RWPE2 (cell line): ENCODE results near the gene C6orf141.

ENCODE experiments used
- ATAC-seq: fragments of 200-7000 bp; cut with Tn5 transposase; 3 replicates; pipeline ENCODE4 v1.9.1; 2021; ENCODE audit warnings: low read depth
- DNase-seq: peaks from one replicate; pipeline ENCODE4 v3.0.0-alpha.2; 2020; ENCODE audit warnings: low spot score
- H3K27ac ChIP-seq: fragments of 450-650 bp; 2 replicates; pipeline ENCODE4 v1.5.1; 2017; ENCODE audit warnings: mild to moderate bottlenecking; ENCODE audit not compliant: poor library complexity, severe bottlenecking
- H3K27me3 ChIP-seq: fragments of 250-450 bp; sonication (Bioruptor Pico); 2 replicates; pipeline ENCODE4 v1.5.1; 2021; ENCODE audit warnings: mild to moderate bottlenecking, moderate library complexity; ENCODE audit not compliant: insufficient read depth, poor library complexity, severe bottlenecking
- H3K36me3 ChIP-seq: fragments of 250-450 bp; sonication (Bioruptor Pico); 2 replicates; pipeline ENCODE4 v1.5.1; 2020; ENCODE audit warnings: low read depth, mild to moderate bottlenecking, moderate library complexity
- H3K4me1 ChIP-seq: fragments of 250-450 bp; sonication (Bioruptor Pico); 2 replicates; pipeline ENCODE4 v1.5.1; 2021; ENCODE audit warnings: mild to moderate bottlenecking, moderate library complexity; ENCODE audit not compliant: insufficient read depth, poor library complexity, severe bottlenecking
- H3K4me3 ChIP-seq: fragments of 250-450 bp; sonication (Bioruptor Pico); 2 replicates; pipeline ENCODE4 v1.5.1; 2021; ENCODE audit warnings: mild to moderate bottlenecking, moderate library complexity; ENCODE audit not compliant: severe bottlenecking
- H3K9me3 ChIP-seq: fragments of 250-450 bp; sonication (Bioruptor Pico); 2 replicates; pipeline ENCODE4 v1.5.1; 2021; ENCODE audit warnings: mild to moderate bottlenecking, moderate library complexity; ENCODE audit not compliant: severe bottlenecking
- TF ChIP-seq, protein P1 (sequence below): fragments of 450-650 bp; IDR thresholded peaks from one replicate; pipeline ENCODE4 v1.5.1; 2017; ENCODE audit warnings: mild to moderate bottlenecking, moderate library complexity; ENCODE audit not compliant: poor library complexity, severe bottlenecking

Gene C6orf141

DNA sequence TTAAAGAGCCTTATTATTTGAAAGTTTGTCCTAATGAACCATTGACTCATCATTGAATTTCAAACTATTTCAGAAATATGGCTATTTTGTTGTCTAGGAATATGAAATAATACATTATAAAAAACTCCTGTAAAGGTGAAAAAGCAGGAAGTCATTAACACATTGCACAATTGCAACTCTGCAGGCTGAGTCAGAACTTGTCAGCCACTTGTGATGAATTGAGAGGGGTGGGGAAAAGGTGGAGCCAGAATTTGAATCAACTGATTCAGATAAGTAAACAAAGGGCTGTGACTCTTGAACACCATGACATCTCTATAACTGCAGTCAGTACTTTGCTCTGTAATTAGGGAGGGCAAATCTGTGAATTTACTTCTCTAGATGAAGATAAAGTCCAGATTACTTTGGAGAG is 6.0 kb downstream of the C6orf141 start:
- ATAC-seq, result peak; percentile 79
- Histone ChIP-seq H3K27me3 (no peaks in the 10 kb centered on the region), H3K4me1 (peaks cover 34% of the 10 kb centered on the region), H3K36me3 (peaks cover 77% of the 10 kb centered on the region), H3K4me3 (no peak overlapping the region), H3K9me3 (no peaks in the 10 kb centered on the region), H3K27ac (peak overlapping the region; percentile 95)
- DNase-seq, result peak; percentile 74
- TF ChIP-seq, protein P1, sequence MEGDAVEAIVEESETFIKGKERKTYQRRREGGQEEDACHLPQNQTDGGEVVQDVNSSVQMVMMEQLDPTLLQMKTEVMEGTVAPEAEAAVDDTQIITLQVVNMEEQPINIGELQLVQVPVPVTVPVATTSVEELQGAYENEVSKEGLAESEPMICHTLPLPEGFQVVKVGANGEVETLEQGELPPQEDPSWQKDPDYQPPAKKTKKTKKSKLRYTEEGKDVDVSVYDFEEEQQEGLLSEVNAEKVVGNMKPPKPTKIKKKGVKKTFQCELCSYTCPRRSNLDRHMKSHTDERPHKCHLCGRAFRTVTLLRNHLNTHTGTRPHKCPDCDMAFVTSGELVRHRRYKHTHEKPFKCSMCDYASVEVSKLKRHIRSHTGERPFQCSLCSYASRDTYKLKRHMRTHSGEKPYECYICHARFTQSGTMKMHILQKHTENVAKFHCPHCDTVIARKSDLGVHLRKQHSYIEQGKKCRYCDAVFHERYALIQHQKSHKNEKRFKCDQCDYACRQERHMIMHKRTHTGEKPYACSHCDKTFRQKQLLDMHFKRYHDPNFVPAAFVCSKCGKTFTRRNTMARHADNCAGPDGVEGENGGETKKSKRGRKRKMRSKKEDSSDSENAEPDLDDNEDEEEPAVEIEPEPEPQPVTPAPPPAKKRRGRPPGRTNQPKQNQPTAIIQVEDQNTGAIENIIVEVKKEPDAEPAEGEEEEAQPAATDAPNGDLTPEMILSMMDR, result no peak

DNA sequence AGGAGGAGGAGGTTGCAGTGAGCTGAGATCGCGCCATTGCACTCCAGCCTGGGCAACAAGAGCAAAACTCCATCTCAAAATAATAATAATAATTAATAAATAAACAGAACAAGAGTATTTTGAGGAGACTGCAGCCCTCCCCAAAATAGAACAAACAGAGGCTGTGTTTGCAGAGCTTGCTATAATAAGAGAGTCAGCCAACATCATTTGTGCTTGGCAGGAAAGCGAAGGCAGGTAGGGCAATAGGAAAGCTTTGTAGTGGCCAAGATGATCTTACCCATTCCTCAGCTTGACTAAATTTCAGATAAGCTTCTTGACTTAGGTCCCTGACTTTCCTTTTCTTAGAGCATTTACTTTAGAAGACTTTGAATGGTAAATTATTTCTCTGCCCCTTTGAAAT is 6.7 kb downstream of the C6orf141 start:
- Histone ChIP-seq H3K27ac (peak overlapping the region; percentile 95), H3K27me3 (no peaks in the 10 kb centered on the region), H3K36me3 (peaks cover 75% of the 10 kb centered on the region), H3K4me1 (peaks cover 34% of the 10 kb centered on the region), H3K9me3 (no peaks in the 10 kb centered on the region), H3K4me3 (no peak overlapping the region)
- TF ChIP-seq, protein P1, result no peak
- ATAC-seq (no peak), DNase-seq (no peak)

GRCh38 chr6:49558238-49558637 is 7.8 kb downstream of the C6orf141 start:
- DNase-seq (no peak), ATAC-seq (no peak)
- Histone ChIP-seq H3K9me3 (no peaks in the 10 kb centered on the region), H3K4me3 (no peak overlapping the region), H3K27ac (peak overlapping the region; percentile 95), H3K4me1 (peaks cover 28% of the 10 kb centered on the region), H3K36me3 (peaks cover 65% of the 10 kb centered on the region), H3K27me3 (no peaks in the 10 kb centered on the region)
- TF ChIP-seq, protein P1, result no peak

DNA sequence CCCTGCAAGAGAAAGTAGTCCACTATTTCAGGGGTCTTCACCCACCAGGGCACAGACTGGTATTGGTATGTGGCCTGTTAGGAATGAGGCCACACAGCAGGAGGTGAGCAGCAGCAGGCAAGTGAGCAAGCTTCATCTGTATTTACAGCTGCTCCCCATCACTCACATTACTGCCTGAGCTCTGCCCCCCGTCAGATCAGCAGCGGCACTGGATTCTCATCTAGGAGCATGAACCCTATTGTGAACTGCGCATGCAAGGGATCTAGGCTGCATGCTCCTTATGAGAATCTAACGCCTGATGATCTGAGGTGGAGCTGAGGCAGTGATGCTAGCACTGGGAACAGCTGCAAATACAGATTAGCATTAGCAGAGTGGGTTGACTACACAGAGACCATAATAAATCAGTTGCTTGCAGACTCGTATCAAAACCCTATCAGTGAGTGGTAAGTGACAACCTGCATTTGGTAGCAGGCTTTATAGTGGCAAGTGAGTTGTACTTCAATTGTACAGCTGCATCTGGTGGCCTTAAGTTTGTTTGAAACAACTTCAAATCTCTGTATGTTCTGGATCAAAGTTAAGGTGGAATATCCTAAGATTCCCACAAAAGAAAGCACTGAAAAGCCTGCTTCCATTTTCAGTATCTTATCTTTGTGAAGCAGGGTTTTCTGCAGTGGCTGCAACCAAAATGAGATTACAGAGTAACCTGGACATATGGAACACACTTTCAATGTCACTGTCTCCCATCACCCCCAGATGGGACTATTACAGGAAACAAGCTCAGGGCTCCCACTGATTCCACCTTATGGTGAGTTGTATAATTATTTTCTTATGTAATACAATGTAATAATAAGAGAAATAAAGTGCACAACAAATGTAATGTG is 12.8 kb downstream of the C6orf141 start:
- Histone ChIP-seq H3K4me3 (no peak overlapping the region), H3K27ac (no peak overlapping the region), H3K27me3 (no peaks in the 10 kb centered on the region), H3K36me3 (peaks cover 28% of the 10 kb centered on the region), H3K4me1 (peaks cover 14% of the 10 kb centered on the region), H3K9me3 (no peaks in the 10 kb centered on the region)
- no peak for ATAC-seq
- DNase-seq, result no peak
- TF ChIP-seq, protein P1, result no peak

- Histone ChIP-seq H3K4me1 (peaks cover 14% of the 10 kb centered on the region), H3K27me3 (no peaks in the 10 kb centered on the region), H3K4me3 (no peak overlapping the region), H3K27ac (no peak overlapping the region), H3K9me3 (no peaks in the 10 kb centered on the region), H3K36me3 (peaks cover 19% of the 10 kb centered on the region)
- no peak for DNase-seq
- no peak for ATAC-seq
- TF ChIP-seq, protein P1, result no peak
Measured at GRCh38 chr6:49564552-49564951, 14.1 kb downstream of the C6orf141 start.
